M059J (cell line): Measurements from ENCODE around the gene PRKAR1B. TPM values are rescaled to one million over a fixed set of nuclear protein-coding genes. Genes with fewer than 3 reads are reported as not detected.

Experiments used
- DNase-seq: peaks from one replicate; pipeline ENCODE4 v3.0.0-alpha.2; 2012; ENCODE audit warnings: low read depth
- total RNA-seq: library from RNA; depleted of rRNA; stranded (reverse); fragments of >200 nt; shearing (Covaris generic); gene quantifications from 2 replicates; pipeline ENCODE4 v1.2.3, GENCODE V29; 2014

The PRKAR1B gene
- total RNA-seq, 1 experiment from 2014 or later = 30.3 TPM

- no peak for DNase-seq
Measured at GRCh38 chr7:572416-573268, 154.4 kb downstream of the PRKAR1B start.

GRCh38 chr7:571718-572415 lies 155.2 kb downstream of the PRKAR1B start:
- no peak for DNase-seq

- no peak for DNase-seq
Measured at GRCh38 chr7:571096-571717, 155.9 kb downstream of the PRKAR1B start.

GRCh38 chr7:570801-571070 lies 156.3 kb downstream of the PRKAR1B start:
- no peak for DNase-seq

GRCh38 chr7:569996-570800 lies 156.9 kb downstream of the PRKAR1B start:
- DNase-seq = no peak

GRCh38 chr7:569071-569855 lies 157.8 kb downstream of the PRKAR1B start:
- DNase-seq = no peak

GRCh38 chr7:568031-568951 lies 158.8 kb downstream of the PRKAR1B start:
- DNase-seq = no peak

- no peak for DNase-seq
Measured at GRCh38 chr7:567305-567883, 159.7 kb downstream of the PRKAR1B start.

GRCh38 chr7:566100-566499 lies 161.0 kb downstream of the PRKAR1B start:
- no peak for DNase-seq

GRCh38 chr7:564176-564865 lies 162.8 kb downstream of the PRKAR1B start:
- DNase-seq = no peak

GRCh38 chr7:563629-564170 lies 163.4 kb downstream of the PRKAR1B start:
- DNase-seq = no peak

GRCh38 chr7:562789-563628 lies 164.1 kb downstream of the PRKAR1B start:
- no peak for DNase-seq

- DNase-seq = no peak
Measured at GRCh38 chr7:562374-562675, 164.8 kb downstream of the PRKAR1B start.

- DNase-seq = no peak
Measured at GRCh38 chr7:561631-562373, 165.3 kb downstream of the PRKAR1B start.

- DNase-seq = no peak
Measured at GRCh38 chr7:560966-561630, 166.0 kb downstream of the PRKAR1B start.

GRCh38 chr7:559396-559705 lies 167.7 kb downstream of the PRKAR1B start:
- no peak for DNase-seq

- DNase-seq = no peak
Measured at GRCh38 chr7:557558-557881, 169.6 kb downstream of the PRKAR1B start.
